ENCODE measurements around the gene MRPL36.

MRPL36 gene

DNA sequence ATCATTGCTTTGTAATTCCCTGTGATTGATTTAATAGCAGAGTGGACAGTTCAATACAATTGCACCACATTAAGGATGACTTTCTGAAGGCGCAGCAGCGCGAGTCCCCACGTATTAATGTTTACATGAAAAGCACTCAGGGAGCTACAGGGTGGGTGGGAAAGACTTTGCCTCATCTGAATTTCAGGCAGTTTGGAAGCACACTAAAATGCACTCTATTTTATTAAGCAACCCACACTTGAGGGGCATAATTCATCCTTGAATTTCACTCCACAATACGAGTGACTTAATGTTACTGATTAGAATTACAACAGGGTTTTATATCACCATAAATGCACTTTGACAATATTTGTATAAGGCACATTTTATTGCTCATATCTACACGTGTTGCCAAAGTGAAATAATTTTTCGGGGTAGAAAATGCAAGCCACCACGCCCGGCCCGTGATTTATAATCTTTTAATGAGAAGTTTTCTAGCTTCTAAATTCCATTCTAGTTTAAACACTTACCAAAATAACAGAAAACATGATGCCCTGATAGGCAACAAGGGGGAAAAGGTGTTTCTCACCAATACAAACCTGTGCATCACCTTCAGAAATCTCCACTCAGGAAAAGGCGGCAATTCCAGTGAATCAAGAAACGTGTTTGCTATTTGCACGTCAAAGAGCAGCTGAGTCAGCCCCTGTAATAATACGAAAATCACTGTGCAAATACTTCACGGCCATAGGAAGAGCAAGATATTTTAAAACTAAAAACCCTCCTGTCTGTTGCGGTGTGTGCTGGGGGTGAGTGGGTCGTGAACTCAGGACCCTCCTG is 42.6 kb upstream of the MRPL36 start:
- H3K4me3 ChIP-seq (ENCODE audit: low read length), result no peak overlapping the region
- DNase-seq (ENCODE audit: low read depth), result no peak
- TF ChIP-seq, protein P1, sequence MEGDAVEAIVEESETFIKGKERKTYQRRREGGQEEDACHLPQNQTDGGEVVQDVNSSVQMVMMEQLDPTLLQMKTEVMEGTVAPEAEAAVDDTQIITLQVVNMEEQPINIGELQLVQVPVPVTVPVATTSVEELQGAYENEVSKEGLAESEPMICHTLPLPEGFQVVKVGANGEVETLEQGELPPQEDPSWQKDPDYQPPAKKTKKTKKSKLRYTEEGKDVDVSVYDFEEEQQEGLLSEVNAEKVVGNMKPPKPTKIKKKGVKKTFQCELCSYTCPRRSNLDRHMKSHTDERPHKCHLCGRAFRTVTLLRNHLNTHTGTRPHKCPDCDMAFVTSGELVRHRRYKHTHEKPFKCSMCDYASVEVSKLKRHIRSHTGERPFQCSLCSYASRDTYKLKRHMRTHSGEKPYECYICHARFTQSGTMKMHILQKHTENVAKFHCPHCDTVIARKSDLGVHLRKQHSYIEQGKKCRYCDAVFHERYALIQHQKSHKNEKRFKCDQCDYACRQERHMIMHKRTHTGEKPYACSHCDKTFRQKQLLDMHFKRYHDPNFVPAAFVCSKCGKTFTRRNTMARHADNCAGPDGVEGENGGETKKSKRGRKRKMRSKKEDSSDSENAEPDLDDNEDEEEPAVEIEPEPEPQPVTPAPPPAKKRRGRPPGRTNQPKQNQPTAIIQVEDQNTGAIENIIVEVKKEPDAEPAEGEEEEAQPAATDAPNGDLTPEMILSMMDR (conservative IDR thresholded peaks at IDR 0.05; ENCODE audit: low read length), result no peak

DNA sequence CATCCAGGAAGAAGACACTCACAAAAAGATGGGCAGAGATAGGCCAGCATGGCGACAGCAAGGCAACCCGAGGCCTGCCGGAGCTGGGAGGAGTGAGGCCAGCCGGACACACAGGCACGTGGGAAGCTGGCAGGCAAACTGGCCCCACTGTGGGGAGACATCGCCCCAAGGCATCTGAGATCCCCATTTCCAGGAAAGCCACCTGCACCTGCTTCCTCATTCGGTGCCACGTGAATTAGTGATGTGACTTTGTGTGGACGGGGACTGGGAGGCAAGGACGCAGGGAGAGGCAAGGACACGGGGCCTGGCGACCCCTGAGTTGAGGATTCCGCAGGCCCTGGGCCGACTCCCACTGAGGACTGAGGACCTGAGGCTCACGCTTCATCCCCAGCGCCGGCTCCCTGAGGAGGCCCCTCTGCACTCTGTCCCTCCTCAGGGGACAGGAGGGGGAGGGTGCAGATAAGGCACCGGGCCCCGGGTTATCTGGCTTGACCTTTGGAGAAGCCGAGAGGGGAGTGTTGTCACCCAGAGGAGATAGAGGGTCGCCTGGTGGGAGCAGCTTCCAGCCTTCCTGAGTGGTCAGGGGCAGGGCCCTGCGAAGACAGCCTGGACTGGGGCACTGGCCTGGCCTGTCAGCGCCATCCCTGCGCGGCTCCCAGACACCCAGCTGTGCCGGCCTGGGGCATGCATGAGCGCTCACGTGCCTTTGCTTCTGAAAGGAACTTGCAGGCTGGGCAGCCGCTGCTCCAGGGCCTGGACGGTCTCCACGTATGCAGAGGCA is 41.3 kb upstream of the MRPL36 start:
- TF ChIP-seq, protein P1 (conservative IDR thresholded peaks at IDR 0.05; ENCODE audit: low read length), result no peak
- DNase-seq (ENCODE audit: low read depth), result no peak
- H3K4me3 ChIP-seq (ENCODE audit: low read length), result no peak overlapping the region

DNA sequence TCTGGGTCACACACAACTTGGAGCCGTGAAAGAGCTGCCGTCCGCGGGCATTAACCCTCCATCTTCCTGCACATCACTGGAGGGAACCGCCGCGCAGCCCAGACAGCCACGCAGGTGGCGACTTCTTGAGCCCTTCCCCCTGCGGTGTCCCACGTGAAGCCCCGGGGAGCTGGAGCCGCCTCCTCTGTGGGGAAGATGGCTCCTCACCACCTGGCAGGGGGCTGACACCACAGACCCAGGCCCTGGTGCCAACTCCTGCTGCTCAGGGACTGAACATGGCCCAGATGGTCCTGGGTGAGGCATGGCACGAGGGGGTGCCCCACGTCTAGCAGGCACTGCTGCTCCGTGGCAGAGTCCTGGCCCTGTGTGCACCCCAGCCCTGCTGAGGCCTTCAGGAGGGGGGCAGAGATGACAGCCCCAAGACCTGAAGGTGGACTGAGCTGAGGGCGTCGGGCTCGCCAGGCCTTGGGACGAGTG is 40.5 kb upstream of the MRPL36 start:
- TF ChIP-seq, protein P1 (conservative IDR thresholded peaks at IDR 0.05; ENCODE audit: low read length), result no peak
- no peak for DNase-seq (ENCODE audit: low read depth)
- no peak overlapping the region for H3K4me3 ChIP-seq (ENCODE audit: low read length)

DNA sequence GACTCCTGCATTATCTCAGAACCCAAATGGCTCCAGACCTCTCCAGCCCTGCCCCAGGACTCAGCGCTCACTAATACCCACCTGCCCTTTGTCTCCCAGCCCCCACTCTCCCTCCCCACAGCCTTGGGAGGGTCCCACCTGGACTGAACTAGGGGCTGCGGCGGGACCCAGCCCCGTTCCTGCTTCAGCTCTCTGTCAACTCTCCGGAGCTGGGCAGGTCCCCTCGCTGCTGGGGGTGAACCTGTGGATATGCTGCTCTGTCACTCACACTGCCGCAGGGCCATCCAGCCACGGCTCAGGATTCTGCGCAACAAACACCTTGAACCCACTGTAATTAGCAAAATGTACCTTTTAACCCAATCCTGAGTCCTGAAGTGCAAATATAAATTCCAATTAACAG is 38.4 kb upstream of the MRPL36 start:
- H3K4me3 ChIP-seq (ENCODE audit: low read length), result no peak overlapping the region
- no peak for DNase-seq (ENCODE audit: low read depth)
- TF ChIP-seq, protein P1 (conservative IDR thresholded peaks at IDR 0.05; ENCODE audit: low read length), result no peak

DNA sequence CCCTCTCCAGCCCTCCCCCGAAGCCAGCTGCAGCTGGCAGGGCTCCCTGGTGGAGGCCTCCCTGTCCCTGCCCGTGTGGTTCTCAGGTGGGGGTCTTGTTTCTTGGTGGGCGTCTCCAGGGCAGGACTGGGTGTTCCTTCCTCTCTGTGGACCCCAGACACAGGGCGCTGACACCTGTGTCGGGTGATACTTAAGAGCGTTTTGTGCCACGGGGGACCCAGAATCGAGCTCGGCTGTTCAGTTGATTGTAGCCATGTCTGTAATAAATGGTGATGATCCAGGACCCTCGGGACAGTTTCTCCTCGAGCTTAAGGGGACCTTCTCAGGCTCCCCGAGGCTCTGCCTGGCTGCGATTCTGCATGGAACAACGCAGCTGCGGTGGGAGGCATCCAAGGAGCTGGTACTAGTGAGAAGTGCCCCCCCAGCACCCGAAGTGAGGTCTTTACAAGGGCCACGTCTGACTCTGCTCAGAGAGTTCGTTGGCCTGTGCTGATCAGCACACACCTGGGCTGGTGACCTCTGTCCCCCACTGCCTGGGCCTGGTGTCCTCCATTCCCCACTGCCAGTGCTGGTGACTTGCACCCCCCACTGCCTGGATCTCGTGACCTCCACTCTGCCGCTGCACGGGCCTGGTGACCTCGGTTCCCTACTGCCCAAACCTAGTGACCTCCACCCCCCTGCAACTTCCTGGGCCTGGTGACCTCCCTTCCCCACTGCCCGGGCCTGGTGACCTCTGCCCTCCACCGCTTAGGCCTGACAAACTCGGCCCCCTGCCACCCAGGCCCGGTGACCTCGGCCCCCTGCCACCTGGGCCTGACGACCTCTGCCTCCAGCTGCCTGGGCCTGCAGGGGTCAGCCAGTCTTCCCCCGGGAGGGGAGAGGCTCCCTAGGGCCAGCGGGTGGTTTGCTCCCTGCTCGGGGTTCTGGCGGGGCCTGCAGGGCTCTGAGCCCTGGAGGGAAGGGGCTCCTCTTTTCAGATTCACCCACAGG is 37.5 kb upstream of the MRPL36 start:
- TF ChIP-seq, protein P1 (conservative IDR thresholded peaks at IDR 0.05; ENCODE audit: low read length), result no peak
- H3K4me3 ChIP-seq (ENCODE audit: low read length), result no peak overlapping the region
- no peak for DNase-seq (ENCODE audit: low read depth)

DNA sequence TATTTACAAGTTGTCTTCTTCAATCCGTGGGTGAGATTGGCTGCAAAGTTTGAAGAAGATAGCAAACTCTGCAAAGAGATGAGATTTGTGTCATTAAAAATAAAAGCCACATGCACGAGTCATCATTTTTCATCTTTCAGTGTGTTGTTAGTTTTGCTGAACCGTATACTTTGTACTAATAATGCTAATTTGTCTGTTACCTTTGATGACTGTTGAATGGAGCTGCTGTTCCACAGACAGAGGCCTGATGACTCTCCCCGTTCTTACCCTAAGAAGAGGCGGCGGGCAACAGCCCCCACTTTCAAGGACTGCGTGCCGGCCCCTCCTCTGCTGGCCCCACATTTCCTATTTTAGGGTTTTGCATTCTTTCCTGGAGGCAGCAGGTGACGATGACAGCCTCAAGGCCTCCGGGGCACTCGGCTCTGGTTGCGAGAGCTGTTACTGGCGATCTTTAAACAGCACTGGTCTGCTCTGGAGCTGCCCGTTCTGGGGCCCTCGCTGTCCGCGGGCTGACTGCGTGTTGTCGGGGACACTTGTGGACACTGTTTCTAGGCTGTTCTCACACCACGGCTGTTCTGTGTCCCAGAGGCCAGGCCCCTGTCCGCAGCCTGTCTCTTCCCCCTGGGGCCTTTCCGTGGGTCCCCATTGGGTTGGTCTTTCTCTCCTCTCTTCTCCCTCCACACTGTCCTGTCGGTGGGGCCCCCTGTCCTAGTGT is 36.7 kb upstream of the MRPL36 start:
- H3K4me3 ChIP-seq (ENCODE audit: low read length), result no peak overlapping the region
- TF ChIP-seq, protein P1 (conservative IDR thresholded peaks at IDR 0.05; ENCODE audit: low read length), result no peak
- no peak for DNase-seq (ENCODE audit: low read depth)
